Dermis microvascular lymphatic vessel endothelial cell (primary cell): Measurements from ENCODE around the gene STK32C. TPM values are rescaled to one million over a fixed set of nuclear protein-coding genes. Genes with fewer than 3 reads are reported as not detected.

Experiments used
- DNase-seq, 2 donors: peaks; one replicate each; pipeline versions ENCODE4 v3.0.0 to v3.0.0-alpha.2; 2010; ENCODE audit warnings: low read depth in 2 of 2
- total RNA-seq: library from RNA; depleted of rRNA; stranded (reverse); fragments of >200 nt; gene quantifications from 2 replicates; pipeline ENCODE4 v1.2.1, GENCODE V29; 2014

Gene STK32C
- total RNA-seq, 1 donor from 2014 or later: 10.0 TPM

GRCh38 chr10:132282667-132283603 is 24.8 kb downstream of the STK32C start:
- DNase-seq: no peak

DNA sequence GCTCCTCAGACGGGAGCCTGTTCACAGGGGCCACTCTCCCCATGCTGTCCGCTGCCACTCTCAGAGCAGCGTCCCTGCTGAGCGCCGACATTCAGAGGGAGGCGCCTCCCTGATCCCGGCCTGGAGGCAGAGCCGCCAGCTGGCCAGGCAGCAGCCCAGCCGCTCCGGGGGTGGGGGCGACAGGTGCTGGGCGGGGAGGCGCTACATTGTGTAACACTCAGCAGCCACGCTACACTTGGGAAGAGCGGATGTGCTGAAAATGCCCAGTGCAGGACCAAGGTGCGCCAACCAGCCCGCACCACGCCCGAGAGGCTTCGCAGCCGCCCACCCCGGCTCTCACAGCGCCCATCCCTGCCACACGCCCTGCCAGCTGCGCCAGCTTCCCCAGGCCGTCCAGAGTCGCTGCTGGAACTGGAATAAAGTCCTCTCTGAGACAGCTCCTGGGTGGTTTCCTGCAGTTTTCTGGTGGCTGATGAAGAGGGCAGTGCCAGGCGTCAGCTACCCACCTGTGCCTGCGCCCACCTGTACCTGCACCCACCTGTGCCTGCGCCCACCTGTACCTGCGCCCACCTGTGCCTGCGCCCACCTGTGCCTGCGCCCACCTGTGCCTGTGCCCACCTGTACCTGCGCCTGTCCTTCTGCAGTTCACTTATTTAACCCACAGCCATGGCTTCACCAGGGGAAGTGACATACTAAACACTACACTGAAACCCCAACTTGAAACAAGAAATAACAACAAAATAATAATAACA is 25.7 kb downstream of the STK32C start:
- DNase-seq: no peak

GRCh38 chr10:132280646-132281074 is 27.1 kb downstream of the STK32C start:
- DNase-seq: no peak

DNA sequence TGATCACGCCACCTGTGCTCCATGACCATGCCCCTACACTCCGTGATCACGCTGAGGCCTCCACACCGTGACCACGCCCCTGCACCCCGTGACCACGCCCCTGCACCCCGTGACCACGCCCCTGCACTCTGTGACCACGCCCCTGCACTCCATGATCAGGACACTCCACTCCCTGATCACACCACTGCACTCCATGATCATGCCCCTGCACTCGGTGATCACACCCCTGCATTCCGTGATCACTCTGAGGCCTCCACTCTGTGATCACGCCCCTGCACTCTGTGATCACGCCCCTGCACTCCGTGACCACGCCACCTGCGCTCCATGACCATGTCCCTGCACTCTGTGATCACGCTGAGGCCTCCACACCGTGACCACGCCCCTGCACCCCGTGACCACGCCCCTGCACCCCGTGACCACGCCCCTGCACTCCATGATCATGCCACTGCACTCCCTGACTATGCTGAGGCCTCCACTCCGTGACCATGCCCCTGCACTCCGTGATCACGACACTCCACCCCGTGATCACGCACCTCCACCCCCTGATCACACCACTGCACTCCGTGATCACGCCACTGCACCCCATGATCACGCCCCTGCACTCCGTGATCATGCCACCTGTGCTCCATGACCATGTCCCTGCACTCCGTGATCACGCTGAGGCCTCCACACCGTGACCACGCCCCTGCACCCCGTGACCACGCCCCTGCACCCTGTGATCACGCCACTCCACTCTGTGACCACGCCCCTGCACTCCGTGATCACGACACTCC is 27.7 kb downstream of the STK32C start:
- DNase-seq: no peak

- DNase-seq: no peak
Observed at GRCh38 chr10:132277311-132277741, 30.4 kb downstream of the STK32C start.

- no peak for DNase-seq
Observed at GRCh38 chr10:132276706-132277105, 31.0 kb downstream of the STK32C start.

- DNase-seq: no peak
Observed at GRCh38 chr10:132276179-132276675, 31.5 kb downstream of the STK32C start.

GRCh38 chr10:132275426-132276178 is 32.1 kb downstream of the STK32C start:
- no peak for DNase-seq

GRCh38 chr10:132274986-132275385 is 32.8 kb downstream of the STK32C start:
- DNase-seq: no peak

GRCh38 chr10:132274581-132274980 is 33.2 kb downstream of the STK32C start:
- DNase-seq: no peak

GRCh38 chr10:132273966-132274365 is 33.8 kb downstream of the STK32C start:
- DNase-seq: no peak

GRCh38 chr10:132273304-132273944 is 34.3 kb downstream of the STK32C start:
- no peak for DNase-seq

- no peak for DNase-seq
Observed at GRCh38 chr10:132272231-132272971, 35.3 kb downstream of the STK32C start.

DNA sequence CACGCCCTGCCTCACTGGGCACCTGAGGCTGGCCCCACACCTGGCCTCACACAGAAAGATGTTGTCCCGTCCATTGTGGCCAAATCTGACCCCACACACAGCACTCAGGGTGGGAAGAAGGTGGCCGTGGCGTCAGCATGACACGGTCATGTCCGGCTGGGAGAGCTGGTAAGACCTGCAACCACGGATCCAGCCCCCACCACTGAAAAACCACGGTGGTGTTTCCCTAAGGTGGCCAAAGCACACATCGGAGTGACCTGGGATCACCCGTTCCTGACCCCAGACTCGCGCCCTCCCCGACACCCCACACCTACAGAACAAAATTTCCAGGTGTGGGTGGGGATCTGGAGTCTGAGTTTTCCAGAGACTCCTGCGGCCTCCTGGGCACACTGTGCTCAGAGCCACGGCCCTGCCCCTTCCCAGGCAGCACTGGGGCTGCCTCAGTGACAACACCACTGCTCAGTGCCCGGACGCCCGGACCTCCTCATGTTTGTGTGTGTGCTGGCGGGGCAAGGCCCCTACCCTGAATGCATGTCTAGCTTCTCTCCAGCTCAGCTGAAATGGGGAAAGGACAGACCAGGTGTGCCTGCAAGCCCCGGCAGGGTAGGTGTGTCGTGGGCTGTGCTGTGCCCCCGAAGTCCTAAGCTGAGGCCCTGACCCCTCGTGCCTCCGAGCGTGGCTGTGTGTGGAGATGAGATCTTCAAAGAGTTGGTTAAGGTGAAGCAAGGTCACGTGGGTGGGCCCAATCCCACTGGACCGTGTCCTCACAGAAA is 36.1 kb downstream of the STK32C start:
- no peak for DNase-seq

- no peak for DNase-seq
Observed at GRCh38 chr10:132270721-132271457, 36.9 kb downstream of the STK32C start.

GRCh38 chr10:132270256-132270655 is 37.5 kb downstream of the STK32C start:
- DNase-seq: no peak

- DNase-seq: no peak
Observed at GRCh38 chr10:132269266-132270230, 38.2 kb downstream of the STK32C start.
